Calu3 (cell line): Measurements from ENCODE around the gene CSMD2. TPM values are rescaled to one million over a fixed set of nuclear protein-coding genes. Genes with fewer than 3 reads are reported as not detected.

Experiments used
- BruUV-seq: library from RNA; stranded (reverse); fragments of 400-500 nt; replicated peaks from 2 replicates; lab custom pipeline; 2021; lab: Mats Ljungman, UMichigan
- CTCF ChIA-PET: fragments of 300-600 bp; sonication (Branson Sonifier 250); formaldehyde crosslinking; loops from one replicate; lab custom pipeline; 2022; ENCODE audit warnings: antibody characterized with exemption; lab: Charles Lee
- DNase-seq: peaks from one replicate; pipeline ENCODE4 v3.0.0; 2022
- H3K27ac Mint-ChIP-seq: one replicate; pipeline ENCODE4 v1.8.0; 2022; ENCODE audit warnings: mixed read lengths; ENCODE audit not compliant: unreplicated experiment
- H3K27me3 Mint-ChIP-seq: one replicate; pipeline ENCODE4 v1.8.0; 2022; ENCODE audit warnings: mixed read lengths; ENCODE audit not compliant: unreplicated experiment
- H3K36me3 Mint-ChIP-seq: one replicate; pipeline ENCODE4 v1.8.0; 2022; ENCODE audit warnings: mild to moderate bottlenecking, moderate library complexity, mixed read lengths; ENCODE audit not compliant: insufficient read depth, unreplicated experiment
- H3K4me1 Mint-ChIP-seq: one replicate; pipeline ENCODE4 v1.8.0; 2022; ENCODE audit warnings: mild to moderate bottlenecking, low read depth, mixed read lengths; ENCODE audit not compliant: unreplicated experiment
- H3K4me3 Mint-ChIP-seq: one replicate; pipeline ENCODE4 v1.8.0; 2022; ENCODE audit warnings: mild to moderate bottlenecking, low read depth, moderate library complexity, mixed read lengths; ENCODE audit not compliant: unreplicated experiment
- H3K9me3 Mint-ChIP-seq: one replicate; pipeline ENCODE4 v1.8.0; 2022; ENCODE audit warnings: low read depth, mixed read lengths; ENCODE audit not compliant: unreplicated experiment
- CTCF ChIP-seq: fragments of 200-600 bp; IDR thresholded peaks from one replicate; pipeline ENCODE4 v1.8.0; 2022; ENCODE audit warnings: antibody characterized with exemption; ENCODE audit not compliant: unreplicated experiment
- intact Hi-C: fragments of 100-400 bp; cut with micrococcal nuclease; formaldehyde crosslinking; loops from one replicate; pipeline ENCODE4 v1.10.0; 2022; ENCODE audit not compliant: unreplicated experiment
- total RNA-seq: library from RNA; stranded (reverse); gene quantifications from 2 replicates; pipeline ENCODE4 v1.2.3, GENCODE V29; 2022

The CSMD2 gene
- total RNA-seq, 1 experiment from 2014 or later = not detected

GRCh38 chr1:34013958-34014737 is 150.9 kb downstream of the CSMD2 start:
- Mint-ChIP-seq H3K4me3 (no peak overlapping the region), H3K36me3 (no peaks in the 10 kb centered on the region), H3K27ac (no peak overlapping the region), H3K4me1 (no peaks in the 10 kb centered on the region), H3K27me3 (no peaks in the 10 kb centered on the region), H3K9me3 (peaks cover 17% of the 10 kb centered on the region)
- CTCF ChIA-PET = interaction anchor here (0.6 kb wide), 1 partner anchor 626 kb away, joined by 4 read pairs; no protein-coding TSS in a partner anchor
- intact Hi-C loops = no loop called here
- BruUV-seq = no TSS peak
- no peak for TF ChIP-seq CTCF
- peak; percentile 5 for DNase-seq

GRCh38 chr1:34013136-34013535 is 151.9 kb downstream of the CSMD2 start:
- Mint-ChIP-seq H3K27ac (no peak overlapping the region), H3K36me3 (no peaks in the 10 kb centered on the region), H3K27me3 (no peaks in the 10 kb centered on the region), H3K4me3 (no peak overlapping the region), H3K4me1 (no peaks in the 10 kb centered on the region), H3K9me3 (peaks cover 15% of the 10 kb centered on the region)
- no peak for DNase-seq
- intact Hi-C loops = no loop called here
- no TSS peak for BruUV-seq
- TF ChIP-seq CTCF = no peak
- CTCF ChIA-PET = no interaction called here

GRCh38 chr1:34009340-34009985 is 155.6 kb downstream of the CSMD2 start:
- Mint-ChIP-seq H3K9me3 (peaks cover 20% of the 10 kb centered on the region), H3K4me1 (no peaks in the 10 kb centered on the region), H3K36me3 (no peaks in the 10 kb centered on the region), H3K27ac (no peak overlapping the region), H3K4me3 (no peak overlapping the region), H3K27me3 (no peaks in the 10 kb centered on the region)
- BruUV-seq = no TSS peak
- no peak for TF ChIP-seq CTCF
- intact Hi-C loops = no loop called here
- no peak for DNase-seq
- CTCF ChIA-PET = no interaction called here

GRCh38 chr1:34007760-34008159 is 157.3 kb downstream of the CSMD2 start:
- intact Hi-C loops = no loop called here
- Mint-ChIP-seq H3K4me3 (no peak overlapping the region), H3K27me3 (no peaks in the 10 kb centered on the region), H3K9me3 (peaks cover 17% of the 10 kb centered on the region), H3K27ac (no peak overlapping the region), H3K36me3 (no peaks in the 10 kb centered on the region), H3K4me1 (no peaks in the 10 kb centered on the region)
- DNase-seq = no peak
- BruUV-seq = no TSS peak
- TF ChIP-seq CTCF = no peak
- CTCF ChIA-PET = no interaction called here
